Progenitor cell of endocrine pancreas (in vitro differentiated cells): ENCODE results near the gene TARDBP. TPM values are rescaled to one million over a fixed set of nuclear protein-coding genes. Genes with fewer than 3 reads are reported as not detected.
"Not testable (repeated sequence)": the region's sequence is repeated elsewhere in the genome, so short reads cannot be mapped to it uniquely, and the experiment has no call there.

Source experiments
- DNase-seq: peaks from one replicate; pipeline ENCODE4 v3.0.0; 2021; ENCODE audit warnings: low spot score; ENCODE audit not compliant: unreplicated experiment
- H3K27ac Mint-ChIP-seq: 2 replicates; pipeline ENCODE4 v1.8.0; 2021; ENCODE audit warnings: mild to moderate bottlenecking, moderate library complexity, mixed read lengths
- H3K27me3 Mint-ChIP-seq: 2 replicates; pipeline ENCODE4 v1.8.0; 2021; ENCODE audit warnings: mixed read lengths
- H3K36me3 Mint-ChIP-seq: 2 replicates; pipeline ENCODE4 v1.8.0; 2022; ENCODE audit warnings: mixed read lengths; ENCODE audit not compliant: insufficient read depth
- H3K4me1 Mint-ChIP-seq: 2 replicates; pipeline ENCODE4 v1.8.0; 2021; ENCODE audit warnings: low read depth, mixed read lengths
- H3K4me3 Mint-ChIP-seq: 2 replicates; pipeline ENCODE4 v1.8.0; 2021; ENCODE audit warnings: low read depth, mild to moderate bottlenecking, moderate library complexity, mixed read lengths
- H3K9me3 Mint-ChIP-seq: 2 replicates; pipeline ENCODE4 v1.8.0; 2021; ENCODE audit warnings: low read depth, mixed read lengths
- total RNA-seq: library from RNA; stranded (reverse); gene quantifications from 2 replicates; pipeline ENCODE4 v1.2.1, GENCODE V29; 2021
- TF ChIP-seq, protein P1 (sequence below): fragments of 200-600 bp; sonication (generic); IDR thresholded peaks from one replicate; pipeline ENCODE4 v1.5.0; 2021; ENCODE audit warnings: antibody characterized with exemption, mild to moderate bottlenecking; ENCODE audit not compliant: unreplicated experiment

The TARDBP gene
- total RNA-seq, 1 donor from 2014 or later: 197 TPM

DNA sequence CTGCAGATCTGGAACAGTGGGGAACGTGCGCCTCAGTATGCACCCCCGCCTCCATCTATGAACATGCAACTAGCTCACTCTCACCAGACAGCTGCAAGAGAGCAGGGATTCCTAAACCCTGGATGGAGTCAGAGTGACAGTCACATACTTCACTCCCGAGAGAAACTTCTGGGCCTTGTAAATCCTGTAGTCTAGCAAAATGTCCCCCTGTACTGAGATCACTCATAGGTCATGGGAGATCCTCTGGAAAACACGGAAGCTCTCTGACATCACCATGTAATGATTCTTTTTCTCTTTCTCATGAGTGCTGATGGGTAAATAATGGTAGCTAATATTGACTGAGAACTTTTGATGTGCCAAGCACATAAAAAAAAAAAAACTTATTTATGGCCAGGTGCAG is 23.4 kb upstream of the TARDBP start:
- Mint-ChIP-seq H3K9me3 (no peaks in the 10 kb centered on the region), H3K27me3 (peaks cover 7% of the 10 kb centered on the region), H3K27ac (no peak overlapping the region), H3K4me3 (no peak overlapping the region), H3K36me3 (no peaks in the 10 kb centered on the region), H3K4me1 (peaks cover 2% of the 10 kb centered on the region)
- no peak for DNase-seq
- TF ChIP-seq, protein P1, sequence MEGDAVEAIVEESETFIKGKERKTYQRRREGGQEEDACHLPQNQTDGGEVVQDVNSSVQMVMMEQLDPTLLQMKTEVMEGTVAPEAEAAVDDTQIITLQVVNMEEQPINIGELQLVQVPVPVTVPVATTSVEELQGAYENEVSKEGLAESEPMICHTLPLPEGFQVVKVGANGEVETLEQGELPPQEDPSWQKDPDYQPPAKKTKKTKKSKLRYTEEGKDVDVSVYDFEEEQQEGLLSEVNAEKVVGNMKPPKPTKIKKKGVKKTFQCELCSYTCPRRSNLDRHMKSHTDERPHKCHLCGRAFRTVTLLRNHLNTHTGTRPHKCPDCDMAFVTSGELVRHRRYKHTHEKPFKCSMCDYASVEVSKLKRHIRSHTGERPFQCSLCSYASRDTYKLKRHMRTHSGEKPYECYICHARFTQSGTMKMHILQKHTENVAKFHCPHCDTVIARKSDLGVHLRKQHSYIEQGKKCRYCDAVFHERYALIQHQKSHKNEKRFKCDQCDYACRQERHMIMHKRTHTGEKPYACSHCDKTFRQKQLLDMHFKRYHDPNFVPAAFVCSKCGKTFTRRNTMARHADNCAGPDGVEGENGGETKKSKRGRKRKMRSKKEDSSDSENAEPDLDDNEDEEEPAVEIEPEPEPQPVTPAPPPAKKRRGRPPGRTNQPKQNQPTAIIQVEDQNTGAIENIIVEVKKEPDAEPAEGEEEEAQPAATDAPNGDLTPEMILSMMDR: no peak

DNA sequence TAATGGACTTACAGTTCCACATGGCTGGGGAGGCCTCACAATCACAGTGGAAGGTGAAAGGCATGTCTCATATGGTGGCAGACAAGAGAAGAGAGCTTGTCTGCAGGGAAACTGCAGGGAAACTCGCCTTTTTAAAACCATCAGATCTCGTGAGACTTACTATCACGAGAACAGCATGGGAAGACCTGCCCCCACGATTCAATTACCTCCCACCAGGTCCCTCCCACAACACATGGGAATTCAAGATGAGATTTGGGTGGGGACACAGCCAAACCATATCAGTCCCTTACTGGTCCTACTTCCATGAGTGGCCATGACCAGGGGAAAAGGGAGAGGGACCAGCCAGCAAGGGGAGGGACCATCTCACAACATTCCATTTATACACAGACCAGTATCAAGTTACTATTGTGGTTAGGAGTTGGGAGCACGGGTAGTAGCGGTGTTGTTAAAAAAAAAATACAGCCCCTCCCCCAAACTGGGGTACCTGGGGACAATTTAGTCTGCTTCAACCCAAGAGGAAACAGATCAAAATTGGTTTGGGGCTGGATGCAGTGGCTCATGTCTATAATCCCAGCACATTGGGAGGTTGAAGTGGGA is 22.4 kb upstream of the TARDBP start:
- not testable (repeated sequence) for H3K27ac Mint-ChIP-seq, H3K9me3 Mint-ChIP-seq, H3K27me3 Mint-ChIP-seq, H3K4me1 Mint-ChIP-seq, H3K36me3 Mint-ChIP-seq, DNase-seq, H3K4me3 Mint-ChIP-seq

DNA sequence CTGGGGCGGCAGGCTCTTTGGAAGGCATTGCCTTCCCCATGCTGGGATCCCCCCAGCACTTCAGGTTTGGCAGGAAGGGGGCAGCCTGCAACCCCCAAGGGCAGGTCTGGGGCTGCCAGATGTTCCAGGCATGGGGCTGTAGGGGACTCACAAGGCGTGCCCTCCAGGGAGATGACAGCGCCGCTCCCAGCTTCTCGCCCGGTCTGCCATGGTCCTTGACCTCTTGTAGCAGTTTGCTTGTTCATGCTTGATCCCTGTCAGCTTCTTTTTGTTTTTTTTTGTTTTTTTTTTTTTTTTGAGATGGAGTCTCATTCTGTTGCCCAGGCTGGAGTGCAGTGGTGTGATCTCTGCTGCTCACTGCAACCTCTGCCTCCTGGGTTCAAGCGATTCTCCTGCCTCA is 21.6 kb upstream of the TARDBP start:
- TF ChIP-seq, protein P1: no peak
- DNase-seq: no peak
- no peak overlapping the region for H3K4me3 Mint-ChIP-seq

DNA sequence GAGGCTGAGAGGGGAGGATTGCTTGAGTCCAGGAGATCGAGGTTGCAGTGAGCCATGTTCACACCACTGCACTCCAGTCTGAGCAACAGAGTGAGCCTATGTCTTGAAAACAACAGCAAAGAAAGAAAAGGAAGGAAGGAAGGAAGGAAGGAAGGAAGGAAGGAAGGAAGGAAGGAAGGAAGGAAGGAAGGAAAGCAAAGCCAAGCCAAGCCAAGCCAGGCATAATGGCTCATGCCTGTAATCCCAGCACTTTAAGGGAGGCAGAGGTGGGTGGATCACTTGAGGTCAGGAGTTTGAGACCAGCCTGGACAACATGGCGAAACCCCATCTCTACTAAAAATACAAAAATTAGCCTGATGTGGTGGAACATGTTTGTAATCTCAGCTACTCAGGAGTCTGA is 20.4 kb upstream of the TARDBP start:
- not testable (repeated sequence) for H3K4me3 Mint-ChIP-seq, H3K4me1 Mint-ChIP-seq, H3K36me3 Mint-ChIP-seq, H3K27ac Mint-ChIP-seq, H3K9me3 Mint-ChIP-seq, DNase-seq, H3K27me3 Mint-ChIP-seq

More for the DNA sequence above, 21.6 kb upstream of the TARDBP start:
- no peaks in the 10 kb centered on the region for H3K9me3 Mint-ChIP-seq
- peaks cover 7% of the 10 kb centered on the region for H3K27me3 Mint-ChIP-seq
- no peaks in the 10 kb centered on the region for H3K36me3 Mint-ChIP-seq
- peaks cover 2% of the 10 kb centered on the region for H3K4me1 Mint-ChIP-seq
- no peak overlapping the region for H3K27ac Mint-ChIP-seq

DNA sequence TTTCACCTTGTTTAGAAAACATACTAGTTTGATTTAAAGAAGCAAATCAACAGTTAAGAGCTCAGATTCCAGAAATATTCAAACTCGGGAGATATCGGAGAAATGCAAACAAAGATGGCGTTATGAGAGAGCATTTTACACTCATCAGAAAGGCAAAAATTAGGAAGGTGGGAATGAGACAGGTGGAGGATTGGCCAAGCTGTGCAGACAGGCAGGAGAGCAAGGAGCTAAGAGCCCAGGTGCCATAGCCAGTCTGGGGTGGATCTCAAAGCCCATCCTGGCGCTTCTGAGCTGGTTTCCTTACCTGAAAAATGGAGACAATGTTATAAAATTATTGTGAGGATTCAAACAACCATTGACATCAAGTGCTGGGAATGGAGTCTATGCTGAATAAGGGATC is 19.6 kb upstream of the TARDBP start:
- DNase-seq: no peak
- Mint-ChIP-seq H3K27me3 (peaks cover under 1% of the 10 kb centered on the region), H3K4me3 (no peak overlapping the region), H3K27ac (no peak overlapping the region), H3K4me1 (no peaks in the 10 kb centered on the region), H3K36me3 (no peaks in the 10 kb centered on the region), H3K9me3 (no peaks in the 10 kb centered on the region)
- TF ChIP-seq, protein P1: no peak

DNA sequence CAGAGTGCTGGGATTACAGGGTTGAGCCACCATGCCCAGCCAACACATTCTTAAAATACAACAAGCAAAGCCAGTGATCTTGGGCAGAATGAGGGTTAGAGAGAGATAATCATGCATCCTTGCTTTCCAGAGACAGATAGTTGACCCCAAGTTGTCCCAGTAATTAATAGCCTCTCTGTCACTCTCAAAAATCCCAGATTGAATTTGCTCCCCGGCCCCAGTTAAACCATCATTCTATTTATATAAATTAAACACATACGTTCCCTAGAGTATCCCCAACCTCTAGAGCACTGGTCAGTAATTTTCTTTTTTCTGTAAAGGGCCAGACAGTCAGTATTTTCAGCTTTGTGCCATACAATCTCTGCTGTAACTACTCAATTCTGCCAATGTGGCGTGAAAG is 16.4 kb upstream of the TARDBP start:
- DNase-seq: no peak
- Mint-ChIP-seq H3K27ac (no peak overlapping the region), H3K27me3 (no peaks in the 10 kb centered on the region), H3K4me1 (no peaks in the 10 kb centered on the region), H3K9me3 (peaks cover 3% of the 10 kb centered on the region), H3K36me3 (no peaks in the 10 kb centered on the region), H3K4me3 (no peak overlapping the region)
- TF ChIP-seq, protein P1: no peak
